Nephron (organoid): Measurements from ENCODE around the gene VIPR2.

Source experiments
- H3K27ac Mint-ChIP-seq, 3 experiments: 2 replicates each; pipeline ENCODE4 v1.8.0; 2020; ENCODE audit warnings: mixed read lengths in 3 of 3, mild to moderate bottlenecking in 2 of 3, moderate library complexity in 1 of 3
- H3K27me3 Mint-ChIP-seq: 2 replicates; pipeline ENCODE4 v1.8.0; 2021; ENCODE audit warnings: low read depth, mild to moderate bottlenecking, moderate library complexity, mixed read lengths
- H3K36me3 Mint-ChIP-seq: 2 replicates; pipeline ENCODE4 v1.8.0; 2020; ENCODE audit warnings: low read depth, mixed read lengths
- H3K4me1 Mint-ChIP-seq: 2 replicates; pipeline ENCODE4 v1.8.0; 2020; ENCODE audit warnings: mixed read lengths
- H3K4me3 Mint-ChIP-seq, 3 experiments: 2 replicates each; pipeline ENCODE4 v1.8.0; 2020; ENCODE audit warnings: mild to moderate bottlenecking in 3 of 3, mixed read lengths in 3 of 3, moderate library complexity in 2 of 3
- H3K9me3 Mint-ChIP-seq: 2 replicates; pipeline ENCODE4 v1.8.0; 2020; ENCODE audit warnings: mixed read lengths
- CTCF ChIP-seq, 3 experiments: fragments of 200-600 bp; sonication (generic); IDR thresholded peaks; one replicate each; pipeline ENCODE4 v1.5.0; 2021; ENCODE audit warnings: antibody characterized with exemption in 3 of 3; ENCODE audit not compliant: unreplicated experiment in 3 of 3

VIPR2 gene

DNA sequence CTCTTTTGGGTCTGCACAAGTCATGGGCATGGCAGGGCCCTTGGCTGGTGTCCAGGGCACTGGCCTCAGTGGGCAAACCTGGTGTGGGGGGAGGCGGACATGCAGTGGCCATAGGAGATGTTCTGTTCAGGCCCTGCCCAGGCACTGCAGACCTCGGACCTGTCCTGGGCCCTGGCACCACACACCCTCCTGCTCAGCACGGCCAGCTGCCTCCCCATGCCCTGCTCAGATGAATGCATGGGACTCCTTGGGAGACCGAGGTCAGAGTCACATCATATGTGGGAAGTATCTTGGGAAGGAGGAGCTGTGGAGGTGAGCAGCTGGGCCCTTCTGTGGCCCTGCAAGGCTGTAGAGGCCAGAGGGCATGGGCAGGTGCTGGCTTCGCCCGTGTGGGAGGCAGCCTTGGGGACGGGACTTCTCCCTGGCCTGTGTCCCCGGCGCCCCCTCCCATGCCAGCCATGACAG lies 130.8 kb downstream of the VIPR2 start:
- Mint-ChIP-seq H3K27me3 (peaks cover 17% of the 10 kb centered on the region), H3K4me3 (no peak overlapping the region), H3K4me1 (peaks cover 40% of the 10 kb centered on the region), H3K27ac (no peak overlapping the region), H3K36me3 (no peaks in the 10 kb centered on the region), H3K9me3 (no peaks in the 10 kb centered on the region)
- no peak for TF ChIP-seq CTCF (IDR thresholded peaks at IDR 0.05; ENCODE audit: unreplicated experiment in 3 of 3)

- no peak for TF ChIP-seq CTCF (IDR thresholded peaks at IDR 0.05; ENCODE audit: unreplicated experiment in 3 of 3)
- H3K27me3 Mint-ChIP-seq: peaks cover 17% of the 10 kb centered on the region
- no peak overlapping the region for H3K27ac Mint-ChIP-seq
- H3K4me3 Mint-ChIP-seq: no peak overlapping the region
- no peaks in the 10 kb centered on the region for H3K36me3 Mint-ChIP-seq
- H3K9me3 Mint-ChIP-seq: no peaks in the 10 kb centered on the region
- peaks cover 41% of the 10 kb centered on the region for H3K4me1 Mint-ChIP-seq
Observed at GRCh38 chr7:159013181-159013690, 131.4 kb downstream of the VIPR2 start.

DNA sequence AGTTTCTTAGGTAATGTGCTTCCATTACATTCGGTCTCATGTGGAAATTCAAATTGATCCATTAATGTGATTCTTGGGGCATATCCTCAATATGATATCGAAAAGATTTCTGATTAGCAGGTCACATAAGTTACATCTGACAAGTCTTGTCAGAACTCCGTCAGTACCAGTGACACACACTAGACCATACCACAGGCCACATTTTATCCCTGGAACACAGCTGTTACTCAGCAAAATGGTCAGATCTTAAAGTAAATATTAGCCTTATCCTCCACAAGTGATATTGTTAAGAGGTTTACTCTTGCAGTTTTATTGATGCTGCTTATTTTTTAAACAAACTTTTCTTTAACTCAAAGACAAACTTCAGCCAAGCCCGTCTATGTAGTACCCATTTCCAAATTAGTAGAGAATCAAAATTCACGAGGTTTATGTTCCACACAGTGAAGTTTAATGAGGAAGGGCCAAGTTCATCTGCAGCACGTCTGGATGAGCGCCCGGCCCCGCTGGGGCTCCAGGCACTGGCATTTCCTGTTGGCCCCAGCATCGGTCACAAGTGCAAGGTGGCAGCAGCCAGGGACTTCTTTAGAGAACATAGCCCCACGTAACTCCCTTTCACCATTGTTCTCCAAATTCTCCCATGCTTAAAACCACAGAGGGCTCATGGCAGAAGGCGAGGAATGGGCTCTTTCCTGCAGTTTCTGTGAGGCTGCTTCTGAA lies 132.2 kb downstream of the VIPR2 start:
- peaks cover 17% of the 10 kb centered on the region for H3K27me3 Mint-ChIP-seq
- no peaks in the 10 kb centered on the region for H3K36me3 Mint-ChIP-seq
- TF ChIP-seq CTCF (IDR thresholded peaks at IDR 0.05; ENCODE audit: unreplicated experiment in 3 of 3): no peak
- H3K4me1 Mint-ChIP-seq: peaks cover 47% of the 10 kb centered on the region
- no peak overlapping the region for H3K4me3 Mint-ChIP-seq
- H3K9me3 Mint-ChIP-seq: no peaks in the 10 kb centered on the region
- H3K27ac Mint-ChIP-seq: peak overlapping the region in 2 of 3 experiments; percentile 26 to 35

DNA sequence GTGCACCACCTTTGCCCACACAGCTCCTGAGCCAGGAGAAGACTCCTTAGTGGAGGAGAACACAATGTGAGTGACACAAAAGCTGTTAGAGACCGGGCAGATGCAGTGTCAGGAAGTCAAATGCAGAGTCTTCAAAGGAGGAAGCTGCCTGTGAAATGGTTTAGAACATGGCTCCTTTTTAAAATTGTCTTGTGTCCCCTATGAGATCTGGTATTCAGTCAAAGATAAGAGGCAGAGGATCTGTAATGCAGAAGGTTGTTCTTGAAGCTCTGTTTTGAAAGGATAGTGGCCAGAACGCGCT lies 133.0 kb downstream of the VIPR2 start:
- no peak overlapping the region for H3K4me3 Mint-ChIP-seq
- H3K4me1 Mint-ChIP-seq: peaks cover 50% of the 10 kb centered on the region
- no peaks in the 10 kb centered on the region for H3K9me3 Mint-ChIP-seq
- no peaks in the 10 kb centered on the region for H3K36me3 Mint-ChIP-seq
- peak overlapping the region; percentile 8 to 73 (median 34) for H3K27ac Mint-ChIP-seq
- peaks cover 13% of the 10 kb centered on the region for H3K27me3 Mint-ChIP-seq
- TF ChIP-seq CTCF (IDR thresholded peaks at IDR 0.05; ENCODE audit: unreplicated experiment in 3 of 3): no peak

- peaks cover 8% of the 10 kb centered on the region for H3K27me3 Mint-ChIP-seq
Observed at GRCh38 chr7:159010937-159011721, 133.5 kb downstream of the VIPR2 start.

More at GRCh38 chr7:159010937-159011721, 133.5 kb downstream of the VIPR2 start:
- Mint-ChIP-seq H3K36me3 (no peaks in the 10 kb centered on the region), H3K27ac (peak overlapping the region; percentile 8 to 73 (median 34)), H3K9me3 (no peaks in the 10 kb centered on the region), H3K4me3 (peak overlapping the region in 1 of 3 experiments; percentile 8), H3K4me1 (peaks cover 45% of the 10 kb centered on the region)
- no peak for TF ChIP-seq CTCF (IDR thresholded peaks at IDR 0.05; ENCODE audit: unreplicated experiment in 3 of 3)
